Measurements from ENCODE around the gene ELMO2.

ELMO2 gene

DNA sequence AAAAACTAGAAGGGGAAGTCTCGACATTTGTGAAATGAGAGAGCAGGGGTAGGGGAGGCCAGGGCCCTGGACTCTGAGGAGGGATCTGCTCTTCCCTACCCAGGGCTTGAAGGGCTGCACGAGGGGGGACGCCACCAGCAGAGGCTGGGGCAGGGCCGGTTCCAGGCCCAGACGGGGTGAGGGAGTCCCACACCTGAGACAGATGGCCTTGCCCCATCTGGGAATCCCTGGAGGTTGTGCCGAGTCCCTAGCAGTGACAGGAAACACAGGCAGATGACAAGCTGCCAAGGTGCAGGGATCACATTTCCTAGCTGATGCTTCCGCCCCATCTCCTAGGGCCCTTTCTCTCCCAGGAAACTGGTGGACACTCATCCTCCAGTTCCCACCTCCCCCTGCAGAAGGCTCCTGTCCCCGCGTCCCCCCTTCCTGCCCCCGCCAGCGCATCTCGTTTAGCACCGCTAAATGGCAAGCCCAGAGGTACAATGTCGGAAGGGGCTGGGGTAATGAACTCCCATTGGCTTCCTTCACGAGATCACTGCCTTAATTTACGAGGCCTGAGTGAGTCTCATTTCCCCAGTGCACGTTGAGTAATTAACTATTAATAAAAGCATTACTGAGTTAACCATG lies 63.0 kb downstream of the ELMO2 start:
- no peak overlapping the region for H3K4me3 ChIP-seq (ENCODE audit: low read depth, low read length)
- TF ChIP-seq, protein P1, sequence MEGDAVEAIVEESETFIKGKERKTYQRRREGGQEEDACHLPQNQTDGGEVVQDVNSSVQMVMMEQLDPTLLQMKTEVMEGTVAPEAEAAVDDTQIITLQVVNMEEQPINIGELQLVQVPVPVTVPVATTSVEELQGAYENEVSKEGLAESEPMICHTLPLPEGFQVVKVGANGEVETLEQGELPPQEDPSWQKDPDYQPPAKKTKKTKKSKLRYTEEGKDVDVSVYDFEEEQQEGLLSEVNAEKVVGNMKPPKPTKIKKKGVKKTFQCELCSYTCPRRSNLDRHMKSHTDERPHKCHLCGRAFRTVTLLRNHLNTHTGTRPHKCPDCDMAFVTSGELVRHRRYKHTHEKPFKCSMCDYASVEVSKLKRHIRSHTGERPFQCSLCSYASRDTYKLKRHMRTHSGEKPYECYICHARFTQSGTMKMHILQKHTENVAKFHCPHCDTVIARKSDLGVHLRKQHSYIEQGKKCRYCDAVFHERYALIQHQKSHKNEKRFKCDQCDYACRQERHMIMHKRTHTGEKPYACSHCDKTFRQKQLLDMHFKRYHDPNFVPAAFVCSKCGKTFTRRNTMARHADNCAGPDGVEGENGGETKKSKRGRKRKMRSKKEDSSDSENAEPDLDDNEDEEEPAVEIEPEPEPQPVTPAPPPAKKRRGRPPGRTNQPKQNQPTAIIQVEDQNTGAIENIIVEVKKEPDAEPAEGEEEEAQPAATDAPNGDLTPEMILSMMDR (IDR thresholded peaks at IDR 0.05; ENCODE audit: control insufficient read depth, extremely low read depth, insufficient read depth): no peak
- DNase-seq (ENCODE audit: low read depth): no peak

- no peak for DNase-seq (ENCODE audit: low read depth)
- no peak overlapping the region for H3K4me3 ChIP-seq (ENCODE audit: low read depth, low read length)
- TF ChIP-seq, protein P1 (IDR thresholded peaks at IDR 0.05; ENCODE audit: control insufficient read depth, extremely low read depth, insufficient read depth): no peak
Measured at GRCh38 chr20:46342451-46343347, 63.7 kb downstream of the ELMO2 start.

DNA sequence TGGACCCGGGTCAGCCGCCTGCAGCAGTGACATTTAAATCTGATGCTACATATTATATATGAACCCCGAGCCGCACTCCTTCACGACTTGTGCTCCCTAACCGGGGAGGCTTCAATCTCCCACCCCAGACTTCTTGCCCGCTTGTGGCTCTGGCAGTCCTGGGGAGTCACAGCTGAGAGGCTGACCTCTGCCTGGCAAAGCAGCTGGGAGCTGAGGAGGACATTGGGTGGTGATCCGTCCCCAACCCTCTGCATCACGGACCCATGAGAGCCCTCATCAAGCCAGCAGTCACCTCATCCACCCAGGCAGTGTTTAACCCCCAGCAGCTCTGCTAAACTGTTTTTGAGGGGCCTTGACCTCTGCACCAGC lies 64.4 kb downstream of the ELMO2 start:
- TF ChIP-seq, protein P1 (IDR thresholded peaks at IDR 0.05; ENCODE audit: control insufficient read depth, extremely low read depth, insufficient read depth): no peak
- H3K4me3 ChIP-seq (ENCODE audit: low read depth, low read length): no peak overlapping the region
- DNase-seq (ENCODE audit: low read depth): no peak

DNA sequence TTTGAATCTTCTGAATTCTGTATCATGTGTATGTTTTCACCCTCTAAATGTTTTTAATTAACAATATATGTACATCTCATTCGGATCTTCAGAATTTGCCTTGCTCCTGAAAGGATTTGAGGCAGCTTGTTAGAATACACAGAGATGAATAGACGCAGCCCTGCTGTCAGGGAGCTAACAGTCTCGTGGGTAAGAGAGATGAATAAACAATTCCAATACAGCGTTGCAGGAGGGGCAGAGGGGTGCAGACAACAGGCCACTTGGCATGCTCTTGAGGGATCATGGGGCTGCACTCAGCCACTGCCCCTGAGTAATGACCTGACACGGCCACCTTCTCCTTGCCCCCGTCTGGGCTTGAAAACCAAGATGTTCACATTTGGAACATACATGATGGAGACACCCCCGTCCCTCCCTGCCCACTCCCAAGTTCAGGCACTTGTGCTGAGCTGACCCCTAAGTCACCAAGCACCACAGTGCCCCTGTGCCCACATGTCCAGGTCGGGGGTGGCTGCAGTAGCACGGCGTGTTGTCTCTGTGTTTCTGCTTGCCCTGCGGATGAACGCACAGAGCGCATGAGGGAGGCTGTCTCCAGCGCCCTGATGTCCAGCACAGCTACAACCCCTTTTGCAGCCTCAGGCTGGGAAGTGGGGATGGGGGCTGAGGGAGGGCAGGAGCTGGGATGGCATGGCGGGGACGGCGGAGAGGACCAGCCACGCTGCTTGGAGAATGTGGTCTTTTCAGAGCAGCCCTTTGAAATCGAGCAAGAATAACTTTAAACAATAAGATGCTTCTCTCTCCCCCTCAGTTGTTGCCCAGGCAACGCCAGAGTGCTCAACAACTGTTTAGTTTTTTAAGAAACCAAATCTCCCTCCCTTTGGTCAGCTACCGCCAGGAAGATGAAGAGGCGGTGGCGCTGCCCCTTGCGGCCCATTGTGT lies 65.1 kb downstream of the ELMO2 start:
- no peak for DNase-seq (ENCODE audit: low read depth)
- H3K4me3 ChIP-seq (ENCODE audit: low read depth, low read length): no peak overlapping the region
- TF ChIP-seq, protein P1 (IDR thresholded peaks at IDR 0.05; ENCODE audit: control insufficient read depth, extremely low read depth, insufficient read depth): no peak

DNA sequence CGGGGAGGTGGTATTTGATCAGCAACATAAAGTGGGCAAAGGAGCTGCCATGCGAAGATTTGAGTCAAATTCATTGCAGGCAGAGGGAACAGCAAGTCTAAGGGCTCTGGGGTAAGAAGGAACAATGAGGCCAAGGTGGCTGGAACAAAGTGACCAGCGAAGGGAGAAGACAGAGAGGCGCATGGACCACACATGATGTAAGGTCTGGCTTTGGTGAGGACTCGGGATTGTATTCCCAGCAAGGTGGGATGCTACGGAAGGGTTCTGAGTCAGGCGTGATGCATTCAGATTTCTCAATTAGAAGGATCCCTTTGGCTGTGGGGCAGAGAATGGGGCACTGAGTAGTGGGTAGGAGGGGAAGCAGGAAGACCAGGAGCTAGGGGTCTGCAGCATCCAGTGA lies 67.4 kb downstream of the ELMO2 start:
- no peak for DNase-seq (ENCODE audit: low read depth)
- TF ChIP-seq, protein P1 (IDR thresholded peaks at IDR 0.05; ENCODE audit: control insufficient read depth, extremely low read depth, insufficient read depth): no peak
- H3K4me3 ChIP-seq (ENCODE audit: low read depth, low read length): no peak overlapping the region

- DNase-seq (ENCODE audit: low read depth): no peak
- TF ChIP-seq, protein P1 (IDR thresholded peaks at IDR 0.05; ENCODE audit: control insufficient read depth, extremely low read depth, insufficient read depth): no peak
- no peak overlapping the region for H3K4me3 ChIP-seq (ENCODE audit: low read depth, low read length)
Measured at GRCh38 chr20:46336735-46337134, 69.7 kb downstream of the ELMO2 start.
